ENCODE measurements around the gene HSCB. TPM values are rescaled to one million over a fixed set of nuclear protein-coding genes. Genes with fewer than 3 reads are reported as not detected.
"Not testable (repeated sequence)": the region's sequence is repeated elsewhere in the genome, so short reads cannot be mapped to it uniquely, and the experiment has no call there.

The HSCB gene
- total RNA-seq, 1 donor from 2014 or later, result 5.4 TPM

DNA sequence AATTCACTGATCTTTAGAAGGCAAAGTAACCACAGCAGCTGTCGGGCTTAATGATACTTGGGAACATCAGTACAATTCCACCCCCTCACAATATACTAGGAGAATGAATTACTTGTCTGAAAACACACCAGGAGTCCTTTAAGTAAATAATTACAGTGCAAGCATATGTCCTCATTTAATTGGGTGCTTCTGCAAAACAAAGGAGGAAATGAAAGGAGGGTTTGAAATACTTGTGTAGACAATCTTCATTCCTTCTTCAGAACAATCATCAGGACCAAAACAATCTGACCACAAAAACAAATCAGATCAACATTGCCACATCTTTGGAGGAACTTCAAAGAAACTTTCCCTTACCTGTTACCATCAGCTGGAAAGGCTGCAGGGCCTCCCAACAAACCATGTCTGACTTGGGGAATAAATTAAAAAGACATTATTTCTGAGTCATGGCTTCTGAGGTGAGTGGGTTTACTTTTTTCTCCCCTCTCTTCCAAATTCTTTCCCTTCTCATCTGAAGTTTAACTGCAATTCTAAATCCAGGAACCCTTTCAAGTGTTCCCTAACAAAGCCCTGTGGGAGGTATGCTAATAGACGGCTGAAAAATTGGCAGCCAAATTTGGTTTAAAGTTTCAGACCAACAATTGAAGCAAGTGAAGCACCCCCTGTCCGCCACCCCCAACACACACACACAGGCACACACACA lies 18.2 kb downstream of the HSCB start:
- no peak for DNase-seq
- TF ChIP-seq, protein P1, sequence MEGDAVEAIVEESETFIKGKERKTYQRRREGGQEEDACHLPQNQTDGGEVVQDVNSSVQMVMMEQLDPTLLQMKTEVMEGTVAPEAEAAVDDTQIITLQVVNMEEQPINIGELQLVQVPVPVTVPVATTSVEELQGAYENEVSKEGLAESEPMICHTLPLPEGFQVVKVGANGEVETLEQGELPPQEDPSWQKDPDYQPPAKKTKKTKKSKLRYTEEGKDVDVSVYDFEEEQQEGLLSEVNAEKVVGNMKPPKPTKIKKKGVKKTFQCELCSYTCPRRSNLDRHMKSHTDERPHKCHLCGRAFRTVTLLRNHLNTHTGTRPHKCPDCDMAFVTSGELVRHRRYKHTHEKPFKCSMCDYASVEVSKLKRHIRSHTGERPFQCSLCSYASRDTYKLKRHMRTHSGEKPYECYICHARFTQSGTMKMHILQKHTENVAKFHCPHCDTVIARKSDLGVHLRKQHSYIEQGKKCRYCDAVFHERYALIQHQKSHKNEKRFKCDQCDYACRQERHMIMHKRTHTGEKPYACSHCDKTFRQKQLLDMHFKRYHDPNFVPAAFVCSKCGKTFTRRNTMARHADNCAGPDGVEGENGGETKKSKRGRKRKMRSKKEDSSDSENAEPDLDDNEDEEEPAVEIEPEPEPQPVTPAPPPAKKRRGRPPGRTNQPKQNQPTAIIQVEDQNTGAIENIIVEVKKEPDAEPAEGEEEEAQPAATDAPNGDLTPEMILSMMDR (IDR thresholded peaks at IDR 0.05; ENCODE audit: partially characterized antibody, unreplicated experiment), result no peak
- no peak overlapping the region for H3K27ac Mint-ChIP-seq (ENCODE audit: unreplicated experiment)

DNA sequence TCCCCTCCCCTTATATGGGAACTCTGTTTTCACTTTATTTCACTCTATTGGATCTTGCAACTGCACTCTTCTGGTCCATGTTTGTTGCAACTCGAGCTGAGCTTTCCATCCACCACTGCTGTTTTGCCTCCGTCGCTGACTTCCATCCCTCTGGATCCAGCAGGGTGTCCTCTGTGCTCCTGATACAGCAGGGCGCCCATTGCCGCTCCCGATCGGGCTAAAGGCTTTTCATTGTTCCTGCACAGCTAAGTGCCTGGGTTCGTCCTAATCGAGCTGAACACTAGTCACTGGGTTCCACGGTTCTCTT lies 19.6 kb downstream of the HSCB start:
- H3K4me1 Mint-ChIP-seq (ENCODE audit: low read depth, unreplicated experiment), result no peaks in the 10 kb centered on the region
- DNase-seq, result no peak
- no peak overlapping the region for H3K4me3 Mint-ChIP-seq (ENCODE audit: unreplicated experiment)
- H3K27ac Mint-ChIP-seq (ENCODE audit: unreplicated experiment), result no peak overlapping the region
- TF ChIP-seq, protein P1 (IDR thresholded peaks at IDR 0.05; ENCODE audit: partially characterized antibody, unreplicated experiment), result no peak
- H3K27me3 Mint-ChIP-seq (ENCODE audit: unreplicated experiment), result peaks cover 1% of the 10 kb centered on the region
- H3K9me3 Mint-ChIP-seq (ENCODE audit: unreplicated experiment), result no peaks in the 10 kb centered on the region
- H3K36me3 Mint-ChIP-seq (ENCODE audit: unreplicated experiment), result no peaks in the 10 kb centered on the region

More for the DNA sequence above, 18.2 kb downstream of the HSCB start:
- Mint-ChIP-seq H3K27me3 (ENCODE audit: unreplicated experiment) (peaks cover under 1% of the 10 kb centered on the region), H3K36me3 (ENCODE audit: unreplicated experiment) (no peaks in the 10 kb centered on the region), H3K4me1 (ENCODE audit: low read depth, unreplicated experiment) (peaks cover 1% of the 10 kb centered on the region), H3K4me3 (ENCODE audit: unreplicated experiment) (no peak overlapping the region), H3K9me3 (ENCODE audit: unreplicated experiment) (no peaks in the 10 kb centered on the region)

DNA sequence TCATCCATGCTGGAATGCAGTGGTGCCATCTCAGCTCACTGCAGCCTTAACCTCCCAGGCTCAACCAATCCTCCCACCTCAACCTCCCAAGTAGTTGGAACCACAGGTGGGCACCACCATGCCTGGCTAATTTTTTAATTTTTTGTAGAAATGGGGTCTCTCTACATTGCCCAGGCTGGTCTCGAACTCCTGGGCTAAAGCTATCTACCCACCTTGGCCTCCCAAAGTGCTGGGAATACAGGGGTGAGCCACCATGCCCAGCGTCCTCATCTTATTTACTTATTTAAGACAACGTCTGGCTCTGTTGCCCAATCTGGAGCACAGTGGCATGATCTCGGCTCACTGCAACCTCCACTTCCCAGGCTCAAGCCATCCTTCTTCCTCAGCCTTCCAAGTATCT lies 20.2 kb downstream of the HSCB start:
- H3K4me1 Mint-ChIP-seq (ENCODE audit: low read depth, unreplicated experiment); DNase-seq; H3K4me3 Mint-ChIP-seq (ENCODE audit: unreplicated experiment); H3K27ac Mint-ChIP-seq (ENCODE audit: unreplicated experiment); H3K36me3 Mint-ChIP-seq (ENCODE audit: unreplicated experiment); H3K27me3 Mint-ChIP-seq (ENCODE audit: unreplicated experiment); H3K9me3 Mint-ChIP-seq (ENCODE audit: unreplicated experiment): not testable (repeated sequence)

DNA sequence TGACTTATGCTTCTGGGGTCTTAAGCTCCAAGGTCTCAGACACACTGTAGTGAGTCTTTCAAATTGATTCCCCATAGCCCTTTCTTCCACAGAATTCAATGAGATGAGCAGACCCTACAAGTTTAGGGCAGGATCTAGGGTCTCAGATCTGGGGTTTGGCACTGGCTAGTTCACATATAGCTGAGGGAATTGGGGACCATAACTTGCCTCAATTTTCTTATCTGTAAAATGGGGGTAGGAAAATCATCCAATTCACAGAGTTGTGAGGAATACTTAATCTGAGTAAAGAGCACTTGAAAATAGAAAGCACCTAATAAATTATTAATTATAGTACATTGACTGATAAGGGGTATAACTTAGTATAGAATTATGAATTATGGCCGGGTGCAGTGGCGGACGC lies 24.8 kb downstream of the HSCB start:
- no peak overlapping the region for H3K4me3 Mint-ChIP-seq (ENCODE audit: unreplicated experiment)
- no peaks in the 10 kb centered on the region for H3K4me1 Mint-ChIP-seq (ENCODE audit: low read depth, unreplicated experiment)
- DNase-seq, result no peak
- TF ChIP-seq, protein P1 (IDR thresholded peaks at IDR 0.05; ENCODE audit: partially characterized antibody, unreplicated experiment), result no peak
- peaks cover 3% of the 10 kb centered on the region for H3K27me3 Mint-ChIP-seq (ENCODE audit: unreplicated experiment)
- H3K36me3 Mint-ChIP-seq (ENCODE audit: unreplicated experiment), result no peaks in the 10 kb centered on the region
- no peak overlapping the region for H3K27ac Mint-ChIP-seq (ENCODE audit: unreplicated experiment)
- H3K9me3 Mint-ChIP-seq (ENCODE audit: unreplicated experiment), result peaks cover 2% of the 10 kb centered on the region

DNA sequence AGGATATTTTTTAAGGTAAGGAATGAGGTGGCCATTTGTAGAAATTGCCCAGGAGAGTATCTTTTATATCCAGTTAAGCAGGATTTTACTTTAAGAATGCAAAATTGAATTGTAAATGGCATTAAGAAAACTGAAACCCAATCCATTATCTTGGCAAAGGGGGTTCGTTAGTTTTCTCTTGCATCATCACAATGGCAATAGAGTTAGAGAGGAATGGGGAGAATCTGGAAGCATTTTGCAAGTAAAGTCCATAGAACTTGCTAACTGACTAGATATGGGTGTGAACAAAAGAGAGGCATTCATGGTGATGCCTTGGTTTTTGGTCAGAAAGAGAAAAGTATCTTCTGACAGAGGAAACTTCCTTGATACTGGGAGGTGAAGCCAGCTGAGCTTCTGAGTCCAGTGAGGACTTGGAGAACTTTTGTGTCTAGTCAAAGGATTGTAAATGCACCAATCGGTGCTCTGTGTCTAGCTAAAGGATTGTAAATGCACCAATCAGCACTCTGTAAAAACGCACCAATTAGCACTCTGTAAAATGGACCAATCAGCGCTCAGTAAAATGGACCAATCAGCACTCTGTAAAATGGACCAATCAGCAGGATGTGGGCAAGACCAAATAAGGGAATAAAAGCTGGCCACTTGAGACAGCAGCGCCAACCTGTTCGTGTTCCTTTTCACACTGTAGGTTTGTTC lies 27.0 kb downstream of the HSCB start:
- TF ChIP-seq, protein P1 (IDR thresholded peaks at IDR 0.05; ENCODE audit: partially characterized antibody, unreplicated experiment), result no peak
- peaks cover 5% of the 10 kb centered on the region for H3K27me3 Mint-ChIP-seq (ENCODE audit: unreplicated experiment)
- no peak overlapping the region for H3K4me3 Mint-ChIP-seq (ENCODE audit: unreplicated experiment)
- H3K27ac Mint-ChIP-seq (ENCODE audit: unreplicated experiment), result no peak overlapping the region
- no peak for DNase-seq
- H3K9me3 Mint-ChIP-seq (ENCODE audit: unreplicated experiment), result peaks cover 2% of the 10 kb centered on the region
- H3K36me3 Mint-ChIP-seq (ENCODE audit: unreplicated experiment), result no peaks in the 10 kb centered on the region
- H3K4me1 Mint-ChIP-seq (ENCODE audit: low read depth, unreplicated experiment), result peaks cover 5% of the 10 kb centered on the region
